IMR-90 (cell line): ENCODE data around the gene PRMT2. TPM values are rescaled to one million over a fixed set of nuclear protein-coding genes. Genes with fewer than 3 reads are reported as not detected.
"Not testable (repeated sequence)": the region's sequence is repeated elsewhere in the genome, so short reads cannot be mapped to it uniquely, and the experiment has no call there.

ENCODE experiments used
- ATAC-seq: fragments of 200-7000 bp; cut with Tn5 transposase; 2 replicates; pipeline ENCODE4 v1.9.1; 2020; ENCODE audit warnings: low read depth, mild to moderate bottlenecking, moderate library complexity
- BruUV-seq: library from RNA; stranded (reverse); fragments of 400-500 nt; replicated peaks from 2 replicates; lab custom pipeline; 2021; lab: Mats Ljungman, UMichigan
- CTCF ChIA-PET: fragments of 300-600 bp; formaldehyde crosslinking; extraction: SDS; loops from one replicate; lab custom pipeline; 2021; ENCODE audit warnings: antibody characterized with exemption; lab: Yijun Ruan, JAX
- POLR2A ChIA-PET: fragments of 300-600 bp; sonication (Branson Sonifier 250); formaldehyde crosslinking; loops from one replicate; lab custom pipeline; 2022; ENCODE audit warnings: antibody characterized with exemption; ENCODE audit not compliant: unreplicated experiment; lab: Charles Lee
- DNase-seq: peaks from one replicate; pipeline ENCODE4 v3.0.0; 2013
- H2AFZ ChIP-seq: replicated peaks from 2 replicates; pipeline ENCODE3; 2013; ENCODE audit warnings: low read length, mild to moderate bottlenecking; ENCODE audit not compliant: poor library complexity
- H2AK5ac ChIP-seq: 2 replicates; pipeline ENCODE4 v1.6.1; 2013; ENCODE audit warnings: low read depth, low read length, inconsistent platforms
- H2AK9ac ChIP-seq: replicated peaks from 2 replicates; pipeline ENCODE3; 2013; ENCODE audit warnings: mild to moderate bottlenecking, low read depth, low read length, moderate library complexity; ENCODE audit not compliant: poor library complexity
- H2BK120ac ChIP-seq: 2 replicates; pipeline ENCODE4 v1.6.1; 2013; ENCODE audit warnings: low read depth, low read length, inconsistent platforms
- H2BK15ac ChIP-seq: 3 replicates; pipeline ENCODE4 v1.6.1; 2013; ENCODE audit warnings: low read depth, low read length, inconsistent platforms
- H2BK20ac ChIP-seq: 2 replicates; pipeline ENCODE4 v1.6.1; 2013; ENCODE audit warnings: low read depth, mild to moderate bottlenecking, inconsistent platforms, low read length, moderate library complexity
- H2BK5ac ChIP-seq: 2 replicates; pipeline ENCODE4 v1.6.1; 2013; ENCODE audit warnings: mild to moderate bottlenecking, low read depth, low read length, inconsistent platforms; ENCODE audit not compliant: poor library complexity, severe bottlenecking
- H3K14ac ChIP-seq: replicated peaks from 2 replicates; pipeline ENCODE4 v1.6.1; 2013; ENCODE audit warnings: low read depth, low read length, inconsistent platforms
- H3K18ac ChIP-seq: 2 replicates; pipeline ENCODE4 v1.6.1; 2013; ENCODE audit warnings: low read depth, low read length, control low read depth
- H3K23ac ChIP-seq: 2 replicates; pipeline ENCODE4 v1.6.1; 2013; ENCODE audit warnings: low read depth, low read length, inconsistent platforms
- H3K27ac ChIP-seq: 2 replicates; pipeline ENCODE4 v1.5.1; 2013; ENCODE audit warnings: mild to moderate bottlenecking, control low read depth, low read length; ENCODE audit not compliant: insufficient read depth
- H3K27me3 ChIP-seq: 2 replicates; pipeline ENCODE4 v1.6.1; 2013; ENCODE audit warnings: low read length; ENCODE audit not compliant: control insufficient read depth, insufficient read depth
- H3K36me3 ChIP-seq: 2 replicates; pipeline ENCODE4 v1.6.1; 2013; ENCODE audit warnings: low read length, mixed read lengths; ENCODE audit not compliant: control insufficient read depth, insufficient read depth
- H3K4ac ChIP-seq: 2 replicates; pipeline ENCODE4 v1.6.1; 2013; ENCODE audit warnings: low read depth, low read length, inconsistent platforms
- H3K4me1 ChIP-seq: 2 replicates; pipeline ENCODE4 v1.6.1; 2013; ENCODE audit warnings: low read length, mixed read lengths; ENCODE audit not compliant: control insufficient read depth, insufficient read depth
- H3K4me2 ChIP-seq: 2 replicates; pipeline ENCODE4 v1.6.1; 2013; ENCODE audit warnings: low read depth, mild to moderate bottlenecking, control low read depth, low read length, moderate library complexity
- H3K4me3 ChIP-seq: 2 replicates; pipeline ENCODE4 v1.5.1; 2013; ENCODE audit warnings: low read depth, mild to moderate bottlenecking, control low read depth, low read length, moderate library complexity; ENCODE audit not compliant: insufficient read depth
- H3K56ac ChIP-seq: 2 replicates; pipeline ENCODE4 v1.6.1; 2013; ENCODE audit warnings: low read length, inconsistent platforms; ENCODE audit not compliant: insufficient read depth; ENCODE audit errors: extremely low read depth
- H3K79me1 ChIP-seq, 2 experiments: 2 replicates each; pipeline ENCODE4 v1.6.1; 2013; ENCODE audit warnings: low read length in 2 of 2, inconsistent platforms in 1 of 2, low read depth in 1 of 2
- H3K9ac ChIP-seq: 2 replicates; pipeline ENCODE4 v1.6.1; 2013; ENCODE audit warnings: low read depth, low read length, control low read depth
- H3K9me1 ChIP-seq: 2 replicates; pipeline ENCODE4 v1.6.1; 2013; ENCODE audit warnings: low read length, inconsistent platforms; ENCODE audit not compliant: insufficient read depth
- H3K9me3 ChIP-seq: 2 replicates; pipeline ENCODE4 v1.6.1; 2013; ENCODE audit warnings: low read length; ENCODE audit not compliant: control insufficient read depth, insufficient read depth
- H4K20me1 ChIP-seq: 2 replicates; pipeline ENCODE4 v1.6.1; 2013; ENCODE audit warnings: low read length, inconsistent platforms; ENCODE audit not compliant: insufficient read depth
- H4K5ac ChIP-seq: 2 replicates; pipeline ENCODE4 v1.6.1; 2013; ENCODE audit warnings: mild to moderate bottlenecking, low read depth, low read length, control low read depth
- H4K8ac ChIP-seq, 2 experiments: 2 replicates each; pipeline ENCODE4 v1.6.1; 2013; ENCODE audit warnings: low read depth in 2 of 2, low read length in 2 of 2, control low read depth in 1 of 2, inconsistent platforms in 1 of 2
- H4K91ac ChIP-seq: 2 replicates; pipeline ENCODE4 v1.6.1; 2013; ENCODE audit warnings: low read depth, low read length, inconsistent platforms; ENCODE audit not compliant: insufficient read depth
- BHLHE40 ChIP-seq: fragments of 150-350 bp; IDR thresholded peaks from 2 replicates; pipeline ENCODE4 v1.6.1; 2016; ENCODE audit warnings: mild to moderate bottlenecking, low read depth, low read length
- RAD21 ChIP-seq: IDR thresholded peaks from 2 replicates; pipeline ENCODE4 v1.6.1; 2012; ENCODE audit warnings: low read length, improper control_type of control experiment
- whole genome bisulfite sequencing, 2 experiments: methylation state at CpG; one replicate each; pipeline versions ENCODE4 v1.1.5 to v1.1.7; 2013; ENCODE audit warnings: missing lambda C conversion rate in 2 of 2; ENCODE audit not compliant: insufficient read length in 1 of 2; ENCODE audit errors: extremely low coverage in 2 of 2; 5-methylcytosine and 5-hydroxymethylcytosine counted together
- dilution Hi-C: fragments of 300-500 bp; cut with HindIII; formaldehyde crosslinking; loops from one replicate; pipeline ENCODE4 v1.14.3; 2018; ENCODE audit warnings: low sequenced_read_pairs; ENCODE audit not compliant: unreplicated experiment
- in situ Hi-C: fragments of 300-500 bp; cut with MboI; formaldehyde crosslinking; loops from 3 replicates; pipeline ENCODE4 v1.14.3; 2019; ENCODE audit warnings: low sequenced_read_pairs, inconsistent platforms, mixed read lengths
- intact Hi-C: fragments of 100-400 bp; cut with micrococcal nuclease; formaldehyde crosslinking; loops from 2 replicates; pipeline ENCODE4 v1.10.0; 2022
- polyA plus RNA-seq, 3 experiments: library from polyadenylated mRNA; depleted of rRNA; stranded (reverse); fragments of >200 nt; gene quantifications; 2 replicates each; pipeline ENCODE4 v1.2.3, GENCODE V29; 2012; ENCODE audit warnings: low replicate concordance in 1 of 3
- total RNA-seq: library from RNA; depleted of rRNA; stranded (reverse); fragments of >200 nt; gene quantifications from 2 replicates; pipeline ENCODE4 v1.2.3, GENCODE V29; 2012

The PRMT2 gene
- total and polyA plus RNA-seq, 2 of the 4 experiments (the other 2 are of a cell fraction): 126 to 159 TPM

DNA sequence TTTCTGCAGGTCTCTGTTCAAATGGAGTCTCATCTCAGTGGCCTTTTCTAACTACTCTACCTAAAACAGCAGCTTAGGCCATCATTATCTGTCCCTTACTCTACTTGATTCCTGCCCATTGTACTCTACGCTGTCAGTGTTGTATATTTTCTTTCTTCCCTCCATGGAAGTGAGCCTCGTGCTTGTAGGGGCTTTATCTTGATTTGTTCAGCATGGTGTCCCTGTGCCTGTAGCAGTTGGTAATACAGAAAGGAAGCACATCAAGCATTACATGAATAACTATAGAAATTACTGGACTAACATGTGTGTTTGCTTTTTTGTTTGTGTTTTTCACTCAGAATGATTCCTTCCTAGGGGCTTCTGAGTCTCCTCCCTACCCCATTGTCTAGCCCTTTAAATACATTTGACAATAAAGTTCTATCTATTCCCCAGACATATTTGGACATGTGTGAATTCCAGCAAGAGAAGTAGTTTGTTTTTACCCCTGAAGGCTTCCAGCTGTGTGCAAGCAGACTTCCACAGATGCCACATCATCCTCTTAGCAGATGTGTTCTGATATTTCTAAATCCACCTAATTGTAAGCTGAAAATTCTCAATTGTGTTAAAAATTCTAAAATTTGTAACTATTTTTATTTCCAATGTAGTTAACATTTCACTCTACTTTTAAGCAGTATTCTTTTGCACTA lies 40.3 kb downstream of the PRMT2 start:
- ChIA-PET POLR2A (no interaction called here), CTCF (no interaction called here)
- no CpG with 5 or more reads among the region's 2 CpGs for WGBS, 2 experiments
- Histone ChIP-seq H3K9me1 (no peaks in the 10 kb centered on the region), H3K79me1 (no peaks in the 10 kb centered on the region), H3K27me3 (peaks cover 18% of the 10 kb centered on the region), H3K23ac (no peak overlapping the region), H3K9me3 (no peaks in the 10 kb centered on the region), H3K4me3 (no peak overlapping the region), H2BK120ac (no peak overlapping the region), H3K4ac (no peak overlapping the region), H3K4me1 (no peaks in the 10 kb centered on the region), H2BK20ac (no peak overlapping the region), H3K4me2 (no peak overlapping the region; the same call in 1 of the 2 replicates), H3K18ac (no peak overlapping the region; the same call in 1 of the 2 replicates), H4K5ac (peak overlapping the region; percentile 63; the same call in 1 of the 2 replicates), H2AK9ac (no peak overlapping the region), H2AK5ac (no peak overlapping the region), H2BK15ac (no peak overlapping the region), H2BK5ac (no peak overlapping the region), H4K91ac (no peak overlapping the region), H3K36me3 (no peaks in the 10 kb centered on the region), H3K9ac (no peak overlapping the region), H4K8ac (no peak overlapping the region), H3K14ac (no peak overlapping the region), H4K20me1 (no peaks in the 10 kb centered on the region), H3K27ac (peak overlapping the region; percentile 44; the same call in 1 of the 2 replicates), H2AFZ (no peak overlapping the region), H3K56ac (no peak overlapping the region)
- in situ Hi-C loops: no loop called here
- intact Hi-C loops: no loop called here
- DNase-seq (peak; percentile 29), ATAC-seq (peak; percentile 69)
- no TSS peak for BruUV-seq
- dilution Hi-C loops: no loop called here
- no peak for TF ChIP-seq BHLHE40
- no peak for TF ChIP-seq RAD21

DNA sequence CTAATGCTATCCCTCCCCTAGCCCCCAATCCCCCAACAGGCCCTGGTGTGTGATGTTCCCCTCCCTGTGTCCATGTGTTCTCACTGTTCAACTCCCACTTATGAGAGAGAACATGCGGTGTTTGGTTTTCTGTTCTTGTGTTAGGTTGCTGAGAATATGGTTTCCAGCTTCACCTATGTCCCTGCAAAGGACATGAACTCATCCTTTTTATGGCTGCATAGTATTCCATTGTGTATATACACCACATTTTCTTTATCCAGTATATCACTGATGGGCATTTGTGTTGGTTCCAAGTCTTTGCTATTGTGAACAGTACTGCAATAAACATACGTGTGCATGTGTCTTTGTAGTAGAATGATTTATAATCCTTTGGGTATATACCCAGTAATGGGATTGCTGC lies 41.1 kb downstream of the PRMT2 start:
- peaks cover 15% of the 10 kb centered on the region for H3K27me3 ChIP-seq
- H3K56ac ChIP-seq, H3K9me3 ChIP-seq, H2AK5ac ChIP-seq, in situ Hi-C loops, H3K4me3 ChIP-seq, H3K4ac ChIP-seq, H2BK20ac ChIP-seq, H2AFZ ChIP-seq, H3K9ac ChIP-seq, H4K8ac ChIP-seq, H3K23ac ChIP-seq, H4K91ac ChIP-seq, H4K20me1 ChIP-seq, H3K4me1 ChIP-seq, BruUV-seq, H4K5ac ChIP-seq, H3K9me1 ChIP-seq, H3K18ac ChIP-seq, H2AK9ac ChIP-seq, intact Hi-C loops, H3K79me1 ChIP-seq, dilution Hi-C loops, CTCF ChIA-PET, H3K14ac ChIP-seq, DNase-seq, H3K4me2 ChIP-seq, H3K36me3 ChIP-seq, ATAC-seq, H2BK5ac ChIP-seq, POLR2A ChIA-PET, H3K27ac ChIP-seq, H2BK120ac ChIP-seq, H2BK15ac ChIP-seq: not testable (repeated sequence)
- no CpG with 5 or more reads among the region's 2 CpGs for WGBS, 2 experiments
